BE2C (cell line): ENCODE data around the gene ESYT2.

Experiments
- DNase-seq: peaks from one replicate; pipeline ENCODE4 v3.0.0-alpha.2; 2020
- H3K27me3 ChIP-seq: fragments of 250-450 bp; sonication (Bioruptor Pico); 2 replicates; pipeline ENCODE4 v1.5.1; 2020; ENCODE audit warnings: mild to moderate bottlenecking
- H3K36me3 ChIP-seq: fragments of 250-450 bp; sonication (Bioruptor Pico); 2 replicates; pipeline ENCODE4 v1.5.1; 2020; ENCODE audit warnings: mild to moderate bottlenecking
- H3K4me1 ChIP-seq: fragments of 250-450 bp; sonication (Bioruptor Pico); 2 replicates; pipeline ENCODE4 v1.5.1; 2020
- H3K4me3 ChIP-seq: 2 replicates; pipeline ENCODE4 v1.5.1; 2011; ENCODE audit warnings: low read depth, low read length
- H3K9me3 ChIP-seq: fragments of 250-450 bp; sonication (Bioruptor Pico); 2 replicates; pipeline ENCODE4 v1.5.1; 2020
- CTCF ChIP-seq: IDR thresholded peaks from 2 replicates; pipeline ENCODE4 v1.5.1; 2012; ENCODE audit warnings: mild to moderate bottlenecking, low read depth, low read length

Gene ESYT2

GRCh38 chr7:158867214-158867984 lies 38.1 kb upstream of the ESYT2 start:
- Histone ChIP-seq H3K36me3 (peaks cover 3% of the 10 kb centered on the region), H3K9me3 (no peaks in the 10 kb centered on the region), H3K27me3 (no peaks in the 10 kb centered on the region), H3K4me3 (no peak overlapping the region), H3K4me1 (no peaks in the 10 kb centered on the region)
- no peak for DNase-seq
- TF ChIP-seq CTCF: no peak

GRCh38 chr7:158865977-158866376 lies 36.7 kb upstream of the ESYT2 start:
- no peak for DNase-seq
- H3K36me3 ChIP-seq: no peaks in the 10 kb centered on the region
- no peaks in the 10 kb centered on the region for H3K9me3 ChIP-seq
- no peaks in the 10 kb centered on the region for H3K27me3 ChIP-seq
- no peak overlapping the region for H3K4me3 ChIP-seq
- no peak for TF ChIP-seq CTCF
- no peaks in the 10 kb centered on the region for H3K4me1 ChIP-seq

GRCh38 chr7:158865462-158865922 lies 36.2 kb upstream of the ESYT2 start:
- no peak for DNase-seq

GRCh38 chr7:158864833-158865232 lies 35.5 kb upstream of the ESYT2 start:
- DNase-seq: no peak
- no peak overlapping the region for H3K4me3 ChIP-seq
- H3K36me3 ChIP-seq: no peaks in the 10 kb centered on the region
- TF ChIP-seq CTCF: no peak
- H3K27me3 ChIP-seq: no peaks in the 10 kb centered on the region
- no peaks in the 10 kb centered on the region for H3K4me1 ChIP-seq
- H3K9me3 ChIP-seq: no peaks in the 10 kb centered on the region

More at GRCh38 chr7:158865462-158865922, 36.2 kb upstream of the ESYT2 start:
- H3K4me3 ChIP-seq: no peak overlapping the region
- H3K4me1 ChIP-seq: no peaks in the 10 kb centered on the region
- no peaks in the 10 kb centered on the region for H3K36me3 ChIP-seq
- no peaks in the 10 kb centered on the region for H3K9me3 ChIP-seq
- TF ChIP-seq CTCF: no peak
- no peaks in the 10 kb centered on the region for H3K27me3 ChIP-seq

GRCh38 chr7:158864507-158864820 lies 35.2 kb upstream of the ESYT2 start:
- no peak for DNase-seq
- Histone ChIP-seq H3K9me3 (no peaks in the 10 kb centered on the region), H3K4me3 (peak overlapping the region; percentile 59), H3K4me1 (no peaks in the 10 kb centered on the region), H3K27me3 (no peaks in the 10 kb centered on the region), H3K36me3 (no peaks in the 10 kb centered on the region)
- TF ChIP-seq CTCF: no peak
